ENCODE measurements around the gene KLC4.

KLC4 gene

GRCh38 chr6:43059168-43060033 lies at the start of gene KLC4, which contains the start of gene MRPL2:
TSS of gene KLC4 (plus strand) at chr6:43059631. CDS start at chr6:43061336, 1,705 bp downstream.
TSS of gene MRPL2 (minus strand) at chr6:43059434. CDS start at chr6:43059381, 53 bp downstream.
- peak; percentile 79 to 98 for DNase-seq

- no peak for DNase-seq
Measured at GRCh38 chr6:43011207-43011606, 48.2 kb upstream of the KLC4 start.

GRCh38 chr6:43012364-43012763 lies 47.1 kb upstream of the KLC4 start:
- DNase-seq: no peak

GRCh38 chr6:43013097-43013842 lies 46.2 kb upstream of the KLC4 start:
- DNase-seq: no peak

- peak; percentile 99 for DNase-seq
Measured at GRCh38 chr6:43013843-43014433, 45.5 kb upstream of the KLC4 start, which contains the start of the genes KLHDC3 and MEA1. TSS of gene KLHDC3 (plus strand) at chr6:43014249. CDS start at chr6:43017193, 2,944 bp downstream. TSS of gene MEA1 (minus strand) at chr6:43013946. CDS start at chr6:43013813, 133 bp downstream.

GRCh38 chr6:43014434-43014909 lies 45.0 kb upstream of the KLC4 start:
- DNase-seq: no peak

GRCh38 chr6:43016176-43016942 lies 43.1 kb upstream of the KLC4 start:
- DNase-seq: no peak

- DNase-seq: no peak
Measured at GRCh38 chr6:43016943-43017334, 42.5 kb upstream of the KLC4 start.

- no peak for DNase-seq
Measured at GRCh38 chr6:43019152-43019551, 40.3 kb upstream of the KLC4 start.

- DNase-seq: no peak
Measured at GRCh38 chr6:43020052-43020705, 39.3 kb upstream of the KLC4 start.

- no peak for DNase-seq
Measured at GRCh38 chr6:43020847-43021246, 38.6 kb upstream of the KLC4 start.

GRCh38 chr6:43021270-43022047 lies 38.0 kb upstream of the KLC4 start, which contains the start of gene RRP36:
TSS of gene RRP36 (plus strand) at chr6:43021623. CDS start at chr6:43021655, 32 bp downstream.
- peak in 1 of 2 experiments; percentile 9 for DNase-seq

GRCh38 chr6:43024436-43024835 lies 35.0 kb upstream of the KLC4 start:
- no peak for DNase-seq

- DNase-seq: no peak
Measured at GRCh38 chr6:43026365-43026764, 33.1 kb upstream of the KLC4 start.

GRCh38 chr6:43029120-43029519 lies 30.3 kb upstream of the KLC4 start:
- DNase-seq: no peak

GRCh38 chr6:43032326-43032725 lies 27.1 kb upstream of the KLC4 start:
- DNase-seq: no peak

- no peak for DNase-seq
Measured at GRCh38 chr6:43033496-43034189, 25.8 kb upstream of the KLC4 start.

- no peak for DNase-seq
Measured at GRCh38 chr6:43034190-43034525, 25.3 kb upstream of the KLC4 start.

- no peak for DNase-seq
Measured at GRCh38 chr6:43035495-43036194, 23.8 kb upstream of the KLC4 start.

- no peak for DNase-seq
Measured at GRCh38 chr6:43036712-43037111, 22.7 kb upstream of the KLC4 start.
